Stimulated activated CD4-positive, alpha-beta T cell treated with anti-CD3 and anti-CD28 coated beads, Interleukin-12 subunit alpha, Interleukin-12 subunit beta, amount 100 ng/mL, for 4 hours (primary cell): ENCODE results near the gene GPATCH2.

Experiments used
- DNase-seq: peaks from one replicate; pipeline ENCODE4 v3.0.0-alpha.2; 2020

GPATCH2 gene

DNA sequence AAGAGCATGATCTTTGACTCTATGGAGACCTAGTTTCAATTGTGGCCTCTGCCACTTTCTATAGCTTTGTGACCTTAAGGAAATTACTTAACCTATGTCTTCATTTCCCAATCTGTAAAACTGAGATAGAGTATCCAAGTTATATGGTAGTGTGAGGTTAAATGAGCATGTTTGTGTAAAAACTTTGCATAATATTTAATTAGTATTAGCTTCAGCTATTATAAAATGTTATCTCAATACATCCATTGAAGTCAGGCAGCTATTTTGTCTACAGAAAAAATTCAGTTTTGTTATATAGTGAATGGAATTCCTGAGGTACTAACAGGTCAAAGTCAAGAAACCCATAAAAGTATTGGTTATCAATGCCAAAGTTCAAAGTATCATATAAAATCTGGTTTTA lies 53.6 kb downstream of the GPATCH2 start:
- DNase-seq = no peak

DNA sequence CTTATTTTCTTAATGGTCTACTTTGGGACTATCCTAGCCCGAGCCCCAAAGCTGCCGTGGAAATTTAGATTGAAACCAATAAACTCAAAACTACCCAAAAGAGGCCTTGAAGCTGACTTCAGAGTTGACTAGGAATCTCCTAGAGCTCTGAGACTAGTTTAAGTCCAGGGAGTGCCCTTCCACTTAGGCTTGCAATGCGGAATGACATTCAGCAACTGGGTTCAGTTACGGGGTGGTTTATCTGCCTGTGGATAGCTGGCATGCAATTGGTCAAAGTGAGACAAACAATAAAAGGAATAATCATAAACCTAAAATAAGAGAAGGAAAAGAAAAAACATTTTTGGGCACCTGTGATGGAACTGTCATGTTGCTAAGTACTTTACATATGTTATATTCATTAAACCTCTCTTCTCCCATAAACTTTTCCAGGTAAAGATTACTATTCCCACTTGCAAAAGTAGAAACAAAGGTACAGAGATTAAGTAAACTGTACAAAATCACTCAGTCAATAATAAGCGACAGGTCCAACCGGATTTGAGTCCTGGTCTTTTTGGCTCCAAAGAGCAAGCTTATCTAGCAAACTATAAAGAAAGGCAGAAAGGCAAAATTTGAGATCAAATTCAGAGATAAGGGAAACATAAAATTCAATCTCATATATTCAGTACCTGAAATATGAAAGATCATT lies 56.5 kb downstream of the GPATCH2 start:
- DNase-seq = no peak

DNA sequence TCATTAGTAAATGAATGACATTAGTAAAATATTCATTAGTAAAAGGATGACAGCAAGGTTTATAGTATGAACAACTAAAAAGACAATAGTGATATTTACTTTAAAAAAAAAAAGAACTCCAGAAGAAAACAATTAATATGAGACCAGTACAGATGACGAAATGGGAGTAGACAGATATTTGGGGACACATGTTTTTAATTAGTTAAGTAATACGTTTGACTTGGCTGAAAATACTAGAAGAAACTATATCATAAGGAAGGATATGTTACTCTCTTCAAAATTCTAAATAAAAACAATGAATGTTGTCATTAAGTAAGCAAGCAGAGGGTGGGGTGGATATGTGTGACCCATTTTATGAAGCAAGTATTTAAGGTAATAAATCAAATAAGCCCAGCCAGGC lies 61.9 kb downstream of the GPATCH2 start:
- DNase-seq = no peak

DNA sequence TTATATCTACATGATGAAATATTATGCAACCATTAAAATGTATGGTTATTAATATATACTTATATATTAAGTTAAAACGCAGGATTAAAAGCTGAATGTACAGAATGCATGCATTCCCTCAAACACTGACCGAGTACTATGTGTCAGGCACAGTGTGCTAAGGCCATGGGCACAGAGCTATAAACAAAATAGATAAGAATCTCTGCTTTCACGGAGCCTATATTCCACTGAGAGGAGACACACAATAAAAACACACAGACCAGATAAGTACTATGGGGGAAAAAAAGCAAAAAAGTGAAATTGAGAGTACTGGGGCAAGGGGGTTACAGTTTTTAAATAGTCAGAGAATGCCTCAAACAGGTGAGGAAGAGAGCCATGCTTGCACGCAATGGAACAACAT lies 62.7 kb downstream of the GPATCH2 start:
- no peak for DNase-seq

DNA sequence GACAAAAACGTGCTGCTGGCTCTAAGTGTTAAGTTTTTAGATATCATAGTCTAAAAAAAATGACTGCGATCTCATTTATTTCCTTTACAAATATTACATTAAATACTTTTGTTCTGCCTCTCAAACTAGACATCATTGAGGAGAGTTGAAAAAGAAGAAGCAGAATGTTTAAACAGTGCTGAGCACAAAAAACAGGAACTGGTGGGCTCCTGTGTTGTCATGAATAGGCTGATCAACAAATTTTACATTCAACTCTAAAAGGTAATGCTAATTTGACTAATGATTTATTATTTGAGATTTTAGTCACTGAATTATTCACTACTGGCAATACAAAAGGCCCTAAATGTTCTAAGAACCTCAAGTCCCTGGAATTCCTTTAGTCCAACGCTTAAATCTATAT lies 66.1 kb downstream of the GPATCH2 start:
- DNase-seq = no peak

DNA sequence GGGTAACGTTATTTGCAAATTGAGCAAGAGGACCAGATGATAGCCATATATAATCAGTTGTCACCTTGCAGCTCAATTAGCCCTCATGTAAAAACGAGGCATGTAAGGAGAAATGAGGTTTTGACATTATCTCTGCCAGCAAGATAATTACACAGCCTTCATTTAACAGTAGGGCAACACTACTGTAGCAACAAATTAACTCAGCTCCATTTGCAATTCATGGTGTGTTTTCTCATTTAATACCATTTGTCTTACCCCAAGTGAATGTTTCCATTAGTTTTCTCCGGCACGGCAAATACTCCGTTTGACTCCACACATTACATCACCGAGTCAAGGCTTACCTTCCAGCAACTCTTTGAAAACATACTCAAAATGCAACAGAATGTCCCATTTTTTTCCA lies 66.7 kb downstream of the GPATCH2 start:
- no peak for DNase-seq

DNA sequence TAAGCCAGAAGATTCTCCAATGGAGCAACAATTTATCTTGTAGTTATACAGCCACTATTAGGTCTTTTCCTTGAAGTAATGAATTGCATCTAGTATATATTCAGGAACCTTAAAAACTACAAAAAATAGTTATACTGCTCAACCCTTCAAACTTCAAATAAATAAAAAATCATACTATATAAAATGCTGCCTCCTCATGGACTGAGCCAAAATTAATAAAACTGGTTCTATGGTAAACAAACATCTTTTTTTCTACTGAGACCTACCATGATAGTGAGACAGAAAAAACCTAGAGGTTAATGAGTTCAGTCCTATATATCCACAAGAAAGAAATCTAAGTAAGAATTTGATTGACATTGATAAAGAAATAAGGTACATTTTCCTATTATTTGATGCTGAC lies 67.7 kb downstream of the GPATCH2 start:
- DNase-seq = no peak

DNA sequence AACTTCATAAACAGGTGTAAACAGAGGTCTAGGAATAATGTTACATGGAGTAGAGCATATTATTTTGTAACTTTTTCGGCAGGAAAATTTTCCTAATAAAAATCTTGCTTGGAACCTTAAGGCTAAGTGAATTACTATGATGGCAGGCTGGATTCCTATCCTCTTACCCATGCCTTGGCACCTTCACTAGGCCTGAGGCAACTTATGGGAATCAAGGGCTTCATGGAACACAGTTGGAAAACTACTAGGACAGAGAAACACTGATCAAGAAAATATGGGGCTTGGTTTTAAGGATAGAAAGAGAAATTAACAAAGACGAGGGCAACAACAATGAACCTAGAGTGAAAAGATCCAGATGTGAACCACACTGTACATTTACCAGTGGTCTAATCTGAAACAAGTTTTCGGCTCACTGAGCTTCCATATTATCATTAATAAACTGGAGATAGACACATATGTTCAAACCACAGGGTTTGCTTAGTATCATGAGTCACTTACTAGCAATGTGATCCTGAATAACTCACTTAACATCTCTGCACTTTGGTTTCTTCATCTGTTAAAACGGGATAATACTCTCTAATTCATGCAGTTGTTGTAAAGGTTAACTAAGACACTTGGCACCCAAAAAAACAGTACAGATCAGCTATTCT lies 68.5 kb downstream of the GPATCH2 start:
- no peak for DNase-seq

DNA sequence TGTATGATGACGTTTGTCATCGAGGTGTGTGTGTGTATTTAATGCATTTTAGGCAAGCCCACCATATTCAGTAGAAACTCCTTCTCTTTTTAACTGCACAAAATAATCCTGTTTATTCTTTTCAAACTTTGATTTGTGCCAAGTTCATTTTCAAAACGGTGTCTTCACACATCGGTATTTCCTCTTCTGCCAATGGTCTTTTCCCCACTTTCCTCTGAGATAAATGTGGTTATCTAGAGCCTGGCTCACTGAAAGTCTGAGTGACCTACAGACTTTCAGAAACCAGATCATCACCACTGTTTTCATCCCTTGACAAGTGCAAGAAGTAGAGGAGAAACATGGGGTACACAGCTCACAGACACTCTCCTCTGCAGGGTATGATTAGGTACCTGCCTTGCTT lies 69.4 kb downstream of the GPATCH2 start:
- DNase-seq = no peak

DNA sequence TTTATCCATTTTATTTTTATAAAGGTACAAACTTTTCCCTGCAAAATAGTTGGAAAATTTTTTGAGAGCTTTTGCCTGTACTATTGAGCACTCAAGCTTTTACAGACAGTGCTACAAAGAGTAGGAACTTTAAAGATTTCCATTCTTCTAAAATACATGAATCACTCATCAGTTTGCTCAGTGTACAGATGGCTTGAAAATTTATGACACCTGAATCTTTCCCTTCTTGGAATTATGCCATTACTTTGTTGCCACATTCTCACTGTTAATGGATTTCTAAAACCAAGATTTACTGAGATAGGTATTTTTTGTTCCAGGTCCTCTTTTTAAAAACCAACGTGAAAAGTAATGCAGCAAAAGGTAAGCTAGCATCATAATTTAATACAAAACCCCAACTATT lies 76.0 kb downstream of the GPATCH2 start:
- DNase-seq = no peak

DNA sequence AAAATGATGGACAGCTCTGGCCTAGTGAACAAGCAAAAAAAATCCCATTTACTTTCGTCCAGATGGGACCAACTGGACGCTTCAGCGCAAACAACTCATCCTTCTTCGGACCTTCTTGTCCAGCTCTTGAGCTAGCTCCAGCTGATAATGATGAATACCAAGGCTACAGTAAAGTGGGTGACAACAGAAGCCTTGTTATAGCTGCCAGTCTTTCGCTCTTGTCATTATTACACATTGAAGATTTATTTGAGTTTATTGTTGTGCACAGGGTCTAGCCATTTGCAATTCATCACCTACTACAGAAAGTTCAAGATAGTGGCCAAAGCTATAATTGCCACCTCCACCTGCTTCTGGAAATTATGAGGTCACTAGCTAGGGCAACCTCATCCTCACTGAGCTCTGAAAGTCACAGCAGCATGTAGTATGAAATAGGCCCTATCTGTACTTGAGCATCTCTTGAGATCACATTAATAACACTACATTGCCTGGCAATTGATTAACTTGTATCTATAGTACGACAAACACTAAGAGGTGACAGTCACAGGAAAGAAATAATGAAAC lies 76.9 kb downstream of the GPATCH2 start:
- DNase-seq = no peak

DNA sequence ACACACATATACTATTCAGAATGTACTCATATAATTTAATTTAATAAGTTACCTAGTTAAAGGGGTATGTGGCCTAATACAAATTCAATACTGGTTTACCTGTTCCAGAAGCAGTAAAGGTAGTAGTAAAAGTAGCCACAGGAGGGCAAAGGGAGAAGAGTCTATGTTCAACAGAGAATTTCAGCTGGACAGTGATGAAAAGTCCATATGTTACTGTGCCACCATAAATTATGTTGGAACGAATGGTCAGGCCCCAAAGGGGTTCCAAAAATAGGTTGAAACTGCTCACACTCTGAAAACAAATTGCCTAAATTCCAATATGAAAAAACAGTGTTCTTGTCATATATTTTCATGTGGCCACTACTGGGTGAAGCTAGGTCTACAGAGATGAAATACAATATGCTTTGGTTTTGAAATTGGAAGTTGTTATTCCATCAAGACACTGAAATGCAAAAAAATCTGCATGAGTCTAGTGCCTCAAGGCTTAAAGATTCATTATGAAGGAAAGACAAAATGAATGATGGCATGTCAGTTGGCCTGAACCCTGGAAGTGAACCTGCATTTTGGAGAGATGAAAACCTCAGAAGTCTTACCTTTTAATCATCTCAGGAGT lies 78.4 kb downstream of the GPATCH2 start:
- DNase-seq = no peak

DNA sequence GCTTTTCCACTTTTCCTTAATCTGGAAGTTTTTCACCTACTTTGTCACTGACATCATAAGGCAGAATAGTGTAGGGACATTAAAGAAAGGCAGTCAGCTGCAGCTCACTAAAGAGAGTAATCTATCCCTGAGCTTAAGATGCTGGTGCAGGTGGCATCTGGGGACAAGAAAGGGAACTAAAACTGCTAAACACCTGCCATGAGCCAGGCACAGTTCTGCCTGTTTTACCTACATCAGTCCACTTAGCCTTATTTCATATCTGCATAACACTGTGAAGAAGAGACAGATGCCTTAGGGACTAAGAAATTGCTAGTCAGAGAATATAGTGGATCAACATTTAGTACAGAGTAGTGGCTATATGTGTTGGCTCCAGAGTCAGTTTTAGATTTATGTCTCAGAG lies 88.1 kb downstream of the GPATCH2 start:
- no peak for DNase-seq

DNA sequence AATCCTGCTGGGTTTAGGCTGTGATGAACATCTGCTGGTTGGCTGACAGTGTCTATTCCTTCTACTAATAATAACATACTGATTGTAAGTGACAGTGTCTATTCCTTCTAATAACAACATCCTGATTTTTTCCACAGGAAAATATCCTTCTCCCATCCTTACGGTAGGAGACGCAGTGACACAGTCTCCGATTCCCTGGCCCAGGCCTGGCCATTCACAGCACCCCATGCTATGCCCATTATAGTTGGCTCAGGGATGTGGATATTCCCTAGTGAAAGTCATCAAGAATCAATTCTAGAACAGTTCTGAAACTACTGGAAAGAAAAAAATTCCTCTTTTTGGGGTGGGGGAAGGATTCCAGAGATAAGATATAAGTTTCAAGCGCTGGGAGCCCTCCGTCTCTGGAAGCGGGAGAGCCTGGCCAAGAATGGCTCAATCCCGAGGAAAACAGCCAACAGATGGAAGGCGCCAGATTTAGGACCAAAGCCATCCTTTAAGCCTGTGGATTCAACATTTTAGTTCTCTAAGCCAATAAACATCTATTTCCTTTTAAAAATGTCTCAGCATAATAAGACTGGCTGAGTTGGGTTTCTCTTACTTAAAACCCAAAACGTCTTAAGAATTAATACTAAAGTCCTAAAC lies 88.6 kb downstream of the GPATCH2 start:
- DNase-seq = no peak

DNA sequence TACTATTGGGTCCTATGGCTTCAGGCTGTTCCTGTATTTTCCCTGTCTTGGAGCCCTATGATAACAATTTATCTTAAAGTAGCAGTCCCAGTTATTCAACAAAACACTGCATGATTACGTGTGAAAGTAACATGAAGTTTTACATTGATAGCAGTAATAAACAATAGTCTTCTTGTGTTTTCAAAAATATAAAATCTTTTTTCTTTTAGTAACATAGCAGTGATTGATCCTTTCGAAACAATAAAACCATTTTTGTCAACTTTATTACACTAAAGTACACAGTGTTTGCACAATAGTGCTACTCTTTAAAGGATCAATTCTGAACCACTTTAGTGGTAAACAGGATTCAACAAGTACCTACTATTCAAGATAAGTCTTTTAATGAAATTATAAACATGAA lies 90.6 kb downstream of the GPATCH2 start:
- no peak for DNase-seq

DNA sequence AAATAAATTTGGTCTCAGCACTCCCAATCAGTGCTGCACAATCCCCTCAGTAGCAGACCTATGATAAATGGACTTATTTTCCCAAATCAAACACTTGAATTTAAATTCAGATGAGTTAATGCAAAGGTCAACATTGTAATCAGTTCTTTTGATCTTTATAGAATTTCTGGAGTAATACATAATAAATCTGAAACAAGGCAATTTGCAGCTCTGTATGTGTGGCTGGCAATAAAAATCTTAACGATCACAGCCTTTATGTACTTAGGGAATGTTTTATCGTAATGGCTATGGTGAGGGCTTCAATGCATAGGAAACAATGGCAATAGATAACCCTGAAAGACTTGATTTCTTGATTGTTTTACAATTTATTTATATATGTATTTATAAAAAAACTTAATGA lies 91.4 kb downstream of the GPATCH2 start:
- DNase-seq = no peak

DNA sequence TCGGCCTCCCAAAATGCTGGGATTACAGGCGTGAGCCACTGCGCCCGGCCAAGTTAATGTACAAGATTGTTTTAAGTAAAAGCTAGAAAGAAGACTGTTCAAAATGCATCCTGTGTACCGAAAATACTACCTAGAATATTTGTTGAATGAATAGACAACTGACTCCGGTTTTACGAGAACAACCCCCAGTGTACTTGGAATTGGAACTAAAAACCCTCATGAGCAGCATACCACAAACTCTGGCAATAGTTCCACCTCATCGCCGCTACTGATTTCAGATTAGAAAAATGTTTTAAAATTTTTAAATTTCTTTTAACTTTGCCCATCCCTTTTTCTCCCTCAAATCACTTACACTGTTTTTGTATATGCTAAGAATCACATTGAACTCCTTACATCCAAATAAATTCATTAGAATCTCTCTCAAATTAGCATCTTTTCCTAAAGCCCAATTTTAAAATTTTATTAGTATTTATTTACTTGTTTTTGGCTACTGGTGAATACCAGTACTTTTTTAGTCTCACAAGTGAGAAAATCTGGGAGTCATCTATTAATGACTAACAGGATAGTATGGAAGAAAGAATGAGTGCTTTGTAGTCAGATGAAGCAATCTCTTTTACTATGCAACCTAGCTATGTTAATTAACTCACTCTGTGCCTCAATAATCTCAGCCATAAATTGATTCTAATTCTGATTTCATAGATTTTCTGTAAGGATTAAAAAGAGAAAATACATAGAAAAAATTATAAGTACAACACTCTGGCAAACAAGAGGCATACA lies 95.1 kb downstream of the GPATCH2 start:
- DNase-seq = no peak

DNA sequence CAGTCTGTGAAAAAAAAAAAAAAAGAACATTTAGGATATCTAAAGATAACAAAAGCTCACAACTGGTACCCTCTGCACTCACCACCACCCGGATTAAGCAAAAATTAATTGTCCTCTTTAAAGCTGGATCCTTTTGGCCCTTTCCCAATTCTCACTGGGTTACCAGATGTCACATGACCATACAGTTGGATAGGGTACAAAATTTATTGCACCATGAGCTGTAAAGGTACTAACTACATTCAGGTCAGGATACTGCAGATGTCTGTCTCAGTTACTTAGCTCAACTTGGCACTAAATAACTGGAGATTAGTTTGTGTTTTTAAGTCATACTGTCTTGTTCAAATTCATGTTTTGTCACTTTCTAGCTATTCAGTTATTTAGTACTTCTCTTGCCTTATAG lies 96.3 kb downstream of the GPATCH2 start:
- DNase-seq = no peak

DNA sequence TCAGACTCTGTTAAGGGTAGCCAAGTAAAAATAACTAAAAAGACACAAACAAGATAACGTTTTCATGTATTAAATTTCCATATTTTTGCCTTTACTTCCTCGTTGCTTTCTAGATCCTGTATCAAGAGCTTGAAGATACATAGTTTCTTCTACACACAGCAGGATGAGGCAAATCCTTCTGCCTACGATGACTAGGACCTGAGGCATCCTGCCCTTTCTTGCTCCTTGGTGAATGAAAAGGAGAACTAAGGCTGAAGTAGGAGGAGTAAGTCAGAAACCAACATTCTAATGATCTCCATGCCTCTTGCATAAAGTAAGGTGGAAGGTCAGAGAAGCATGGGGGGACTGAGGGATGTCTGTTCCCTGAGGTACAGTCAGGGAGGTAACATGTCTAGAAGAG lies 102.6 kb downstream of the GPATCH2 start:
- no peak for DNase-seq

DNA sequence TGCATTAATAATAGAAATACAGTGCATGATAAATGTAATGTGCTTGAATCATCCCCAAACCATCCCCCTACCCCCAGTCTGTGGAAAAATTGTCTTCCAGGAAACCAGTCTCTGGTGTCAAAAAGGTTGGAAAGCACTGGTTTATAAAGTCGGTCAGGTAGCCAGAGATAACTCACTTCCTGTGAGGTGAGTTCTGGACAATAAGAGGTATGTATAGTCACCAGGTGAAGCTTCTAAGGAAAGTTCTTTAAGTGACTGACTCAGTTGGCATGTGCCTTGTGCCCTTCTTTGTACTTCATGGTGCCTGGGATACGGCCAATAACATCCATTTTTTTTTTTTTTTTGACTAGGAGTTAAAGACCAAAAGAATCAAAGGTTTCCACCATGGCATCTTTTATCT lies 103.7 kb downstream of the GPATCH2 start:
- no peak for DNase-seq

DNA sequence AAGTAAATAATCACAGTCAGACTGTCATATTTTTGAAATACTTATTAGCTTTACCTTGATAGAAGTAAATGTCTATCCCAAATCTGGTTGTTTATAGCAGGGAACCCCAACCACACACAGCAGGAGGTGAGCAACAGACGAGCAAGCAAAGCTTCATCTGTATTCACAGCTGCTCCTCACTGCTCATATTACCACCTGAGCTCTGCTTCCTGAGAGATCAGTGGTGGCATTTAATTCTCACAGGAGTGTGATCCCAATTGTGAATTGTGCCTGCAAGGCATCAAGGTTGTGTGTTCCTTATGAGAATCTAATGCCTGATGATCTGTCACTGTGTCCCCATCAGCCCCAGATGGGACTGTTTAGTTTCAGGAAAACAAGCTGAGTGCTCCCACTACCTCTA lies 104.3 kb downstream of the GPATCH2 start:
- no peak for DNase-seq

DNA sequence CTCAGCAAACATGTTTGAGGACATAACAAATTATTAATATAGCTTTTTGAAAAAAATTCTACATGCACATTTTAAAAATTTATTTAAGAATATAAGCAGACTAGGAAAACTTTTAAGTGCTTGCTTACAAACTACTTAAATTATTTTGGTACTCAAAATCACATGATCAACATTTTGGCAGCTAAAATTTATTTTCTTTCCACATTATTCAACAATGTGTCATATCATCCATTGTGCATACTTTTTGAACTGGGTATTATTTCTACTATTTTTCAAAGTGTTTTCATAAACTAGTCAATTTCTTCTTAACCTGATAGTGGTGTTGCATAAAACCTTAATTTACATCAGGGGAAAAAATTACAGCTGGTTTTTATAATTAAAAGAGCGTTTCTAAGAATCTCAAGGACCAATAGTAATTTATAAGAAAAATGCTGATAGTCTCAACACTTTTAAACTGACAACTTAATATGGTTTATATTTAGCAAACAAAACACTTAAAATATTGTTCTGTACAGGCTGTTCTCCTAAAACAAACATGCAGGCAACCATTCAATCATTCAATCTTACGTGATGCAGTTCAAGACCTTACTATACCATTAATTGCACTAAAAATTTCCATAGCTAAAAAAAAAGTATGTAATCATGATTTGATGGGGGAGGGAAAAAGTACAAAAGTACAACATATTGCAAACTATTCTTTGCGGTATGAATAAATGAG lies 105.0 kb downstream of the GPATCH2 start:
- no peak for DNase-seq
